DMS53 treated with DMSO at 0.1 percent for 48 hours (cell line): ENCODE measurements around the gene DNAJB6.

Experiments used
- DNase-seq: peaks from one replicate; lab custom pipeline; 2025; ENCODE audit not compliant: unreplicated experiment; lab: John Stamatoyannopoulos, UW

DNAJB6 gene

GRCh38 chr7:157394246-157395191 is 57.7 kb downstream of the DNAJB6 start:
- no peak for DNase-seq

GRCh38 chr7:157395206-157395605 is 58.4 kb downstream of the DNAJB6 start:
- no peak for DNase-seq

GRCh38 chr7:157396316-157397035 is 59.7 kb downstream of the DNAJB6 start:
- no peak for DNase-seq

- DNase-seq: no peak
These were observed 60.4 kb downstream of the DNAJB6 start for GRCh38 chr7:157397036-157397720.

DNA sequence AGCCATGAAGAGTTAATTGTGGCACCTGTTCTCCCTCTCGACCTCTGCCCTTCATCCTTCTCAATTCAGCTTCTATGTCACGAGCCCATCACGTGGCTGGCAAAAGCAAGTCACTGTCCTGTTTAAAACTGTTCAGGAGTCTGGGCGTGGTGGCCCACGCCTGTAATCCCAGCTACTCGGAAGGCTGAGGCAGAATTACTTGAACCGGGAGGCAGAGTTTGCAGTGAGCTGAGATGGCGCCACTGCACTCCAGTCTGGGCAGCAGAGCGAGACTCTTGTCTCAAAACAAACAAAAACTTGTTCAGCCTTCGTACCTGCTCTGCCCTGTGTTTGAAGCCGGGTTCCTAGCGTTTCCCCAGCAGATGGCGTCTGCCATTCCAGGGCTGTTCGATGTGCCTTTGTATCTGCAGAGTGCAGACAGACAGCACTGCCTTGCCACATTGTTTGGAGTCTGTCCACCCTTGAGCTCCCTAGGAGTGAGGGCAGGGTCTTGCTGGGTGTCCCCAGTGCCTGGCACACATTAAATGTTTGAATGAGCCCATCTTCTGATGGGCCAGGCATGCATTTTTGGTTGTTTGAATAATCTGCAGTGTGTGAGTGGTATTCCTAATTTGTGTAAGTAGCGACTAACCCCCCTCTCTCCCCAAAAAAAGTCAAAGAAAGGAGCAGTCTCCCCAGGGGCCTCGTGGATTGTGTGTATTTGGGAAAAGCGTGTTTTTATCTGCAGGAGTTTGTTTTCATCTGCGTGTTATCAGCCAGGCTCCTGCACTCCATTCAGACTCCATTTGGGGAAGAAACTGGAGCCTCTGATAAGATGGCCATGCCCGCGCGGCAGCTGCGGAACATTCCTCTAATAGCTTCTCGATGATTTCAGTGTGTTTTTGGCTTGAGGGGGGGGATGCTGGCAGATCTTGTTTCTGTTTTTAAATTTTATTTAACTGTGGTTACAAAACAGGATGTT is 61.2 kb downstream of the DNAJB6 start:
- peak; percentile 86 for DNase-seq

GRCh38 chr7:157399086-157399687 is 62.4 kb downstream of the DNAJB6 start:
- DNase-seq: no peak

DNA sequence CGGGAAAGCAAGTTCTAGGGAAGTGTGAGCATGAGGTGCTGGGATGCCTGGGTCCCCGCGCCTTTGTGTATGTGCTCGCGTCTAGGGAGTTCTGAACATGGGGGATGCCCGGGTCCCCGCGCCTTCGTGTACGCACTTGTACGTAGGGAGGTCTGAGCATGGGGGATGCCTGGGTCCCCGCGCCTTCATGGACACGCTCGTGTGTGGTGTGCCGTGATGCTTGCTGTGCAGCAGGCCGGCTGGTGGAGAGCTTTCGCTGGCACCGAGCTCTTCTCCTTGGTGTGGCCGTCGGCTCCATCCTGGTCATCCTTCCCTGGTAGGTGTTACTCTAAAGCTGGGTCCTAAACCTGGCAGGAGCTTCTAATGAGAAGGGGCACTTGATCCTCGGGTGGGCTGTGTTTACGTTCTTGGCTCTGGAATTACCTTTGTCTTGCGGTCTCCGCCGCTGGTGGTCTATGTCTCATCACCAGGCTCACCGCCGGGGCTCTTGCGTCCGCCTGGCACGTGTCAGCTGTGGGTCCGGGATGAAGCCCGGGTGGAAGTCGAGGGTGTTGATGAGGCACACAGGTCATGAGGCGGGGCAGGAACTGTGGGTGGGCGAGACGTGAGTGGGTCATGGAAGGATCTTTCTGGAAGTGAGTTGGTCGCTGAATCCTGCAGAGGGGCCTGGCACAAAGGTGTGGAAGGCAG is 63.5 kb downstream of the DNAJB6 start:
- DNase-seq: no peak

GRCh38 chr7:157401567-157402387 is 65.0 kb downstream of the DNAJB6 start:
- DNase-seq: no peak

DNA sequence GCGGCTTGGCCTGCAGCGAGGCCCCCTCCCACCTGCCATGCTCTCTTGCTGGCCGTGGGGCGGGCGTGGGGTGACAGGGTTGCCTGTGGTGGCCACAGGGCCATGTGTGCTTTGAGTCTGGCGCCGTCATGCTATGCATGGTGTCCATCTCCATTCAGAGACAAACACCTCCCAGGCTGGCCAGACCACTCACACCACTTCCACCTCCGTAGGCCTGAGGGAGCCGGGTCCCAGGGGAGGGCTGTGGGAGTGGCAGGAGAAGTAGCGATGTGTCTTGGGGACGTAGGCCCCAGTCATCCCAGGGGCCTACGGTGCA is 65.5 kb downstream of the DNAJB6 start:
- DNase-seq: no peak

GRCh38 chr7:157402911-157403534 is 66.2 kb downstream of the DNAJB6 start:
- no peak for DNase-seq

GRCh38 chr7:157403646-157404401 is 67.0 kb downstream of the DNAJB6 start:
- DNase-seq: no peak

DNA sequence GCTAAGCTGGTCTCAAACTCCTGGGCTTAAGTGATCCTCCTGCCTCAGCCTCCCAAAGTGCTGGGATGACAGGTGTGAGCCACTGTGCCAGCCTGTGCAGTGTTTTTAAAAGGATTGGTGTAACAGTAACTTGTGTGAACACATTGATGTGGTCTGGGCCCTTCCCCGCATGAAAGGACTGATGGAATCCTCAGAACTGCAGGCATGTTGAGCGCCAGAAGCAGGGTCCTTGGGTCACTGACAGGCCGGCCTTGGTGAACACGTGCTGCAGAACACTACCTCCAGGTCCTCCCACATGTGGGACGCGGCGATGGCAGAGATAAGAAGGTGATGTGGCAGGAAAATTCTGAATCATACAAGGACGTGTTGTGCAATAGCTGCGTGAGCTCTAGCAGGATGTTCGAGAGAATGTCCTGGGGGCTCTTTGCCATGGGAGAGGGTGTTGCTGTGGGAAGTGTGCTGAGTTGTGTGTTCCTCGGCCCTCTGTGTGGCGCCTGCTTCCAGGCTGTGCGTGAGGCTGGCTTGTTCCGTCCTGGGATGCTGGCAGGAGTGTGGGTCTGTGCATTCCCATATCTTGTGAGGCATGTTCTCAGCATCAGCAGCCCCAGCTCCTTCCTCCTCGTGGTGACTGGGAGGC is 68.2 kb downstream of the DNAJB6 start:
- DNase-seq: no peak

- no peak for DNase-seq
These were observed 68.7 kb downstream of the DNAJB6 start for GRCh38 chr7:157405501-157405900.

DNA sequence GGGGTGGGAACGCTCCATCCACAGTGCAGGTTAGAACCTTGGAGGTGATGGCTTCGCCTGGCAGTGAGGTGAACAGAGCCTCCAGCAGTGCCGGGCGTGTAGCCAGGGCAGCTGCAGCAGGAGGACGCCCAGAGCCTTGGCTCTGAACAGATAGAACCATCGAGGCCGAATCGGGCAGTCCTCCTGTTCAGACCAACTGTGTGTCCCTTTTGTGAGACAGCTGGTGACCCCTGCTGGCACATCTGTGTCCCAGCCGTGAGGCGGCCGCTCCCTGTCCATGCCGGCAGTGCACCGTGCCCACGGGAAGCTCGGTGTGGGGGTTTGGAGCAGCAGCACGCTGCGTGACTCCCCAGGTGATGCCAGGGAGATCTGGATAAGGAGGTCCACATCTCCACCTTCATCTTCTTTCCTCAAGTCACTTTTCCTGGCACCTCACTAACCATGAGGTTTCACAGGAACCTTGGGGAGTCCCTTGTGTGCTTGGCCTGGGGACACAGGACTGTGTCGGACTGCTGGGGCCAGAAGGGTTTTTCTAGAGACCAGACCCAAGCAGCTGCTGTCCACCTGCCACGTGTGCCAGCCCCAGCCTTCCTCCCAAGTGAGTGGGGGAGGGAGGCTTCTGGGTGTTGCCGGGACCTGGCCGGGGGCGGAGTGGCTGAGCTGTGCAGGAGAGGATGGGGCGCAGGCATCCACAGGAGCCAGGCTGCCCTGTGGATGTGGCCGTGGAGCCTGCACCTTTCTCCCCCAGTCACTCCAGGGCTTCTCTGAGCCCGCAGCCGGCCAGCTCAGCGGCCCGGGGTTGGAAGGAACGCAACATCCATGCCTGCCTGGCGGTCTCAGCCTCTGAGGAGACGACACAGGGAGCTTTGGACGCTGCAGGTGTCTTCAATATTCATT is 69.4 kb downstream of the DNAJB6 start:
- DNase-seq: no peak

DNA sequence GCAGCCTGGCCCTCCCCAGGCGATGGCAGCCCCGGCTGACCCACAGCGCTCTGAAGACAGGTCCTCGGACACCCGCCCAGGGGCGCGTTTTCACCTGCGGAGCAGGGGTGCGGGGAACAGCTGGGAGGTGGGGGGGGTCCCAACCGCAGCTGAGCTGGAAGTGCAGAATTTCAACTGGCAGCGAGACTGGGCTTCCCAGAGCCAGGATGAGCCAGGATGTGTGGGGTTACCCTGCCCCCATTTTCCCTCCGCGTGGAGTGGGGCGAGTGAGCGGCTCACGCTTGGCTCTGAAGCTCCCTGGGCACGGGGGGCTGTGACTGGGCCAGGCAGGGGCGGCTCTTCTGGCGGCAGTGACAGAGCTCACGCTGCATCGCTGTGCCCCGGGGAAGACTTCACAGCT is 70.2 kb downstream of the DNAJB6 start:
- DNase-seq: no peak
